SK-N-SH (cell line): ENCODE measurements around the gene MED27.

ENCODE experiments used
- CTCF ChIP-seq: fragments of 200-600 bp; sonication (generic); IDR thresholded peaks from 2 replicates; pipeline ENCODE4 v1.6.1; 2017; ENCODE audit warnings: antibody characterized with exemption, mild to moderate bottlenecking, moderate library complexity
- JUND ChIP-seq: IDR thresholded peaks from 2 replicates; pipeline ENCODE4 v1.4.0; 2012
- POLR2AphosphoS5 ChIP-seq: IDR thresholded peaks from 2 replicates; pipeline ENCODE4 v1.6.1; 2012; ENCODE audit warnings: low read depth, low read length
- RAD21 ChIP-seq: IDR thresholded peaks from 2 replicates; pipeline ENCODE4 v1.6.1; 2012; ENCODE audit warnings: mild to moderate bottlenecking, low read length
- REST ChIP-seq: IDR thresholded peaks from 2 replicates; pipeline ENCODE4 v1.6.1; 2012; ENCODE audit warnings: mild to moderate bottlenecking, low read depth, low read length, moderate library complexity
- USF2 ChIP-seq: fragments of 150-350 bp; IDR thresholded peaks from 2 replicates; pipeline ENCODE4 v1.6.1; 2017; ENCODE audit warnings: antibody characterized with exemption, low read length, low read depth, borderline replicate concordance

GRCh38 chr9:131833083-131833482, 246.6 kb downstream of the MED27 start:
- TF ChIP-seq JUND, result no peak
- no peak for TF ChIP-seq RAD21
- no peak for TF ChIP-seq CTCF
- no peak for TF ChIP-seq REST
- TF ChIP-seq POLR2AphosphoS5, result no peak
- TF ChIP-seq USF2, result no peak
